Measurements from ENCODE around the gene FGR. TPM values are rescaled to one million over a fixed set of nuclear protein-coding genes. Genes with fewer than 3 reads are reported as not detected.

Gene FGR
- total and polyA plus RNA-seq, 2 of the 13 experiments (the other 11 are each of a cell fraction or from before 2014, with no cell fraction given) = not detected

- TF ChIP-seq ZNF318 (CRISPR knock-in tag; IDR thresholded peaks at IDR 0.05) (no peak), MYNN (CRISPR knock-in tag; IDR thresholded peaks at IDR 0.05; ENCODE audit: low read depth) (no peak), FOXA3 (CRISPR knock-in tag; IDR thresholded peaks at IDR 0.05) (no peak), KLF13 (CRISPR knock-in tag; IDR thresholded peaks at IDR 0.05) (no peak), SALL1 (CRISPR knock-in tag; IDR thresholded peaks at IDR 0.05) (peak; percentile 48; the same call in 1 of the 2 replicates), YEATS2 (CRISPR knock-in tag; IDR thresholded peaks at IDR 0.05; ENCODE audit: borderline replicate concordance) (no peak), SPEN (CRISPR knock-in tag; IDR thresholded peaks at IDR 0.05; ENCODE audit: low read depth) (peak; percentile 61; the same call in 1 of the 2 replicates), ZNF800 (CRISPR knock-in tag; IDR thresholded peaks at IDR 0.05) (no peak), GLMP (CRISPR knock-in tag; IDR thresholded peaks at IDR 0.05; ENCODE audit: borderline replicate concordance) (no peak), ATF1 (CRISPR knock-in tag; IDR thresholded peaks at IDR 0.05) (no peak), ONECUT2 (CRISPR knock-in tag; IDR thresholded peaks at IDR 0.05) (no peak), IKZF4 (CRISPR knock-in tag; IDR thresholded peaks at IDR 0.05; ENCODE audit: borderline replicate concordance, low read depth, not compliant biosample characterization) (no peak), ZNF468 (CRISPR knock-in tag; IDR thresholded peaks at IDR 0.05) (no peak), ETS1 (CRISPR knock-in tag; IDR thresholded peaks at IDR 0.05) (no peak)
Observed at GRCh38 chr1:27581823-27582243, 53.2 kb downstream of the FGR start (continued).
